HepG2 (cell line): ENCODE results near the gene LRFN2.

Source experiments
- BHLHE40 ChIP-seq: IDR thresholded peaks from 2 replicates; pipeline ENCODE4 v1.6.1; 2011; ENCODE audit warnings: low read length, improper control_type of control experiment
- CBFB ChIP-seq: sonication (generic); formaldehyde crosslinking; IDR thresholded peaks from 2 replicates; pipeline ENCODE4 v1.4.0; 2020; ENCODE audit warnings: missing genetic modification reagents
- CBX5 ChIP-seq: sonication (generic); formaldehyde crosslinking; IDR thresholded peaks from 2 replicates; pipeline ENCODE4 v1.4.0; 2020; ENCODE audit warnings: missing genetic modification reagents, borderline replicate concordance
- CTCF ChIP-seq: sonication (generic); formaldehyde crosslinking; IDR thresholded peaks from 2 replicates; pipeline ENCODE4 v1.5.0; 2020; ENCODE audit warnings: mild to moderate bottlenecking, missing genetic modification reagents, moderate library complexity
- HOXA7 ChIP-seq: sonication (generic); formaldehyde crosslinking; IDR thresholded peaks from 2 replicates; pipeline ENCODE4 v1.8.1; 2022; ENCODE audit warnings: mild to moderate bottlenecking, missing genetic modification reagents, moderate library complexity
- NBN ChIP-seq: fragments of 450-650 bp; conservative IDR thresholded peaks from 2 replicates; pipeline ENCODE4 v1.6.1; 2017
- POLR2AphosphoS5 ChIP-seq: IDR thresholded peaks from 2 replicates; pipeline ENCODE4 v1.6.1; 2012; ENCODE audit warnings: low read depth, low read length
- TP53 ChIP-seq: sonication (generic); formaldehyde crosslinking; conservative IDR thresholded peaks from 2 replicates; pipeline ENCODE4 v1.4.0; 2020; ENCODE audit warnings: missing genetic modification reagents
- USF2 ChIP-seq, 2 experiments: sonication (generic) in 1 of 2; formaldehyde crosslinking in 1 of 2; IDR thresholded peaks; 2 replicates each; pipeline versions ENCODE4 v1.5.1 to v1.6.1; 2011 to 2020; ENCODE audit warnings: borderline replicate concordance in 1 of 2, low read depth in 1 of 2, low read length in 1 of 2, mild to moderate bottlenecking in 1 of 2, missing genetic modification reagents in 1 of 2, moderate library complexity in 1 of 2
- YY1 ChIP-seq: IDR thresholded peaks from 2 replicates; pipeline ENCODE4 v1.6.1; 2011; ENCODE audit warnings: low read length, low read depth, moderate library complexity, mild to moderate bottlenecking; ENCODE audit not compliant: insufficient read depth, insufficient replicate concordance
- ZNF335 ChIP-seq: sonication (generic); formaldehyde crosslinking; IDR thresholded peaks from 2 replicates; pipeline ENCODE4 v1.4.0; 2020; ENCODE audit warnings: missing genetic modification reagents

GRCh38 chr6:40348591-40348990 lies 238.6 kb downstream of the LRFN2 start:
- TF ChIP-seq POLR2AphosphoS5 (no peak), CBX5 (CRISPR knock-in tag) (no peak), TP53 (no peak), USF2 (IDR thresholded peaks at IDR 0.05; ENCODE audit: low read depth, low read length) (no peak), USF2 (CRISPR knock-in tag; IDR thresholded peaks at IDR 0.05; ENCODE audit: borderline replicate concordance) (no peak), HOXA7 (CRISPR knock-in tag) (no peak), YY1 (no peak), ZNF335 (CRISPR knock-in tag) (no peak), BHLHE40 (no peak), CBFB (CRISPR knock-in tag) (no peak), NBN (no peak), CTCF (CRISPR knock-in tag) (no peak)
